DMS 273 (cell line): ENCODE data around the gene RABL2A.
"Not testable (repeated sequence)": the region's sequence is repeated elsewhere in the genome, so short reads cannot be mapped to it uniquely, and the experiment has no call there.

Experiments
- DNase-seq: peaks from one replicate; lab custom pipeline; 2025; ENCODE audit not compliant: unreplicated experiment; lab: John Stamatoyannopoulos, UW

RABL2A gene

DNA sequence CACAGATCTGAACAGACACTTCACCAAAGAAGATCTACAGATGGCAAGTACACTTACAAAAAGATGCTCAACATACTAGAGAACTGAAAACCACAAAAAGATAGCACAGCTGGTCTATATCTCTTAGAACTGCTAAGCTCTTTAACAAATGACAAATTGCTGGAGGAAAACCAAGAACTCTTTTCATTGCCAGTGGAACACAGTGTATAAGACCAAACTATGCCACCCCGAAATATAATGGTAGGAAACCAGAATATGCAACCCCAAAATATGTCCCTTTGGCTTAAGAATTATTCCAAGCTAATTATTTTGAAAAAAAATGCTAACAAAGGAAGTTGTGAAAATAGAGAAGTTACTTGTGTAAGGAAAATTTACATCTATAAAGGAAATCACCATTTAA is 21.0 kb upstream of the RABL2A start:
- DNase-seq: not testable (repeated sequence)

DNA sequence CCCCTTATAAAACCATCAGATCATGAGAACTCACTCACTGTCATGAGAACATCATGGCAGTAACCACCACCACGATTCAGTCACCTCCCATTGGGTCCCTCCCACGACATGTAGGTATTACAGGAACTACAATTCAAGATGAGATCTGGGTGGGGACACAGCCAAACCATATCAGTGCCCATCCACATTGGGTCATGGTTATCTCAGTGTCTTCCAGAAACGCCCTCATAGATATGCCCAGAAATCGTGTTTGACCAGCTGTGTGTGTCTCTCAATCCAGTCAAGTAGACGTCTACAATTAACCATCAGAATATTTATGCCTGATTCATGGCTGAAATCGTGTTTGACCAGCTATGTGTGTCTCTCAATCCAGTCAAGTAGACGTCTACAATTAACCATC is 17.2 kb upstream of the RABL2A start:
- DNase-seq: not testable (repeated sequence)

DNA sequence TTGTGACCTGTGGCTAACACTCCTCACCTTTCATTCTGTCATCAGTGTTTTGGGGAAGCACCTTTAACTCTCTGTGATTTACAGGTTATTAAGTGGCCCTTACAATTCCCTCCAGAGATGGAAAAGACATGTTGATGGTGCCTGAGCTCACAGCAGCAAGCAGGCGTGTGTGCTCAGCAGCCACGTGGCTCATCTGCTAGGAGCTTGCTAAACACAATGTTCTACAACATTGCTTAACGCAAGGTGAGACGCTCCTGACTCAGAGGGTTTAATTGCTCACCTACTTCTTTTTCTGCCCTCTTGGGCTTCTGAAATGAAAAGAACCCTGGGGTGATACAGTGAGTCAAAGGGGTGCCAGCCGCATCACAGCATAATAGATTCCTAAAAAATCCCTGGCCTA is 6.1 kb upstream of the RABL2A start:
- DNase-seq: not testable (repeated sequence)

DNA sequence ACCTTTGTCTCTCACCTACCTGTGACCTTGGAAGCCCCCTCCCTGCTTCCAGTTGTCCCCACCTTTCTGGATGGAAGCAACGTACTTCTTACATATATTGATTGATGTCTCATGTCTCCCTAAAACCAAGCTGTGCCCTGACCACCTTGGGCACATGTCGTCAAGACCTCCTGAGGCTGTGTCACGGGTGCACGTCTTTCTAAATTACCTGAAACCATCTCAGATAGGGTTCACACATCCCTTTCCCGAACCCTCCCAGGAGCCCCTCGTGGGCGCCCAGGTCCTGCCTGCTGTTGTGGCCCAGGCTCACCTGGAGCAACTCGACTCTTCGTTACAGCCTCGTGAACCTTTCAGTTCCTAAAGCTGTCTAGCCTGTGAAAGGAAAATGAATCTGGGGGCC is 1.2 kb upstream of the RABL2A start:
- not testable (repeated sequence) for DNase-seq

DNA sequence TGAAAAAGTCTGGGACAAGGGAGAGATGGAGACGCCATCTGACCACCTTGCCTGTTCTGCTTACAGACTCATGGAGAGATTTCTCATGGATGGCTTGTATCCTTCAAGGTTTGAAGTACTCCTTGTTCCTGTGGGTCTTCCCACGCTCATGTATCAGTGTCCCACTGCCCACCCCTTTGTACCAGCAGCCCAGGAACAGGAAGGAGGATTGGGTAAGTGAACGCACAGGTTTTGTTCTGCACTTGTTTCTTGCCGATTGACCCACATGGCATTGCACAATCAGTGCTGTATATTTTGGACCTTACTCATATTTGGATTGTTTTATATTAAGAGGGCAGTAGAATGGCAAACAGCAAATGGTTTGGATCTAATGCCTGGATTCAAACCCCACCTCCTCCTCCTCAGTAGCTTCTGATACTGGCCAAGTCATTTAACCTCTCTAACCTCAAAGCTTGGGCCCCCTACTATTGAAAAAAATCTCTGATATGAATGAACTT is 5.8 kb downstream of the RABL2A start:
- DNase-seq: not testable (repeated sequence)

DNA sequence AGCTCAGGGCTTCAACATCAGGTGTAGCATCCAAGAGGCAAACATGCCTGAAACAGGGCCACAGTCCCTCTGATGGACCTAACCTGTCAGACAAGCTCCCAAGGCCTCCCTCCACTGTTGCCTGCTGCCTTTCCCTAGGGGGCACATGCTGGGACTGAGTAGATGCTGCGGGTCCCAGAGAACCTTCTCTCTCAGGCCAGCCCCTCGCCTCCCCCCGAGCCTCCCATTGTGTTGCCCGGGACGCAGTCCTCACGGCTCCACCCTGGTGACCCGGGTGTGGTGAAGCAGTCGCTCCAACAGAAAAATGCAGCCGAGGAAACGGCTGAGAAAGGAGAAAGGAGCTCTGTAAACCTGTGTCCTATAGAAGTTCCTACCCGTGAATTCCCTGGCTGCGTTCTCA is 8.3 kb downstream of the RABL2A start:
- DNase-seq: not testable (repeated sequence)

DNA sequence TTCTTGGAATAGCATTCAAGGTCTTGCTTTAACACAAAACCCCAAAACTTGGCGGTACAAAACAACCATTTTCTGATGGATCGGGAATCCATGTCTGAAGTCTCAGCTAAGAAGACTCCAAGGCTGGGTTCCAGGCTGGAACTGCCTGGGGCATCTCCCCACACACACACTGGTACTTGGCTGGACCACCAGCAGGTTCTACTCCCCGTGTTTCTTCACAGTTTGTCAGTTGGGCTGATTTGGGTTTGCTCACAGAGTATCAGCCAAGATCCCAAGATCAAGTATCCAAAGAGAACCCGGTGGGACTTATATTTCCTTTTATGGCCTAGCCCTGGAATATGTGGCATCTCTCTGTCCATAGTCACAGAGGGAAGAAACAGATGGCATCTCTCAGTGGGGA is 9.2 kb downstream of the RABL2A start:
- not testable (repeated sequence) for DNase-seq

DNA sequence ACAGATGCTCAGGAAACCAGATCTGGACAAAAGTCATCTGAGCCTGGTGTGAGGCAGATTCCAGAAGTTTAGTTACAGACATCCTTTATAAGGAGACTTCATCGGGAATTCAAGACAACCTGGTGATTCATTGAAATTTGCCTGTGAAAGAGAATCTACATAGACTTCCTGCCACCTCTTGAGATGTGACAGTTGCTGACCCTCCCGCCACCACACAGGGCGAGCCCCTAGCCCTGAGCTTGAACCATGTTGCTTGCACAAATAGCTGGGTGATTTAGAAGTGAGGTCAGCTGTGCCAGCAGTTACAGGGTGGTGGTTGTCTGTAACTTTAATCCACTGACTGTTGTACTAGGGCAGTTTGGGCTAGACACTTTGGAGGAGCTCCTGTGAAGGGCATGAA is 11.0 kb downstream of the RABL2A start:
- not testable (repeated sequence) for DNase-seq

DNA sequence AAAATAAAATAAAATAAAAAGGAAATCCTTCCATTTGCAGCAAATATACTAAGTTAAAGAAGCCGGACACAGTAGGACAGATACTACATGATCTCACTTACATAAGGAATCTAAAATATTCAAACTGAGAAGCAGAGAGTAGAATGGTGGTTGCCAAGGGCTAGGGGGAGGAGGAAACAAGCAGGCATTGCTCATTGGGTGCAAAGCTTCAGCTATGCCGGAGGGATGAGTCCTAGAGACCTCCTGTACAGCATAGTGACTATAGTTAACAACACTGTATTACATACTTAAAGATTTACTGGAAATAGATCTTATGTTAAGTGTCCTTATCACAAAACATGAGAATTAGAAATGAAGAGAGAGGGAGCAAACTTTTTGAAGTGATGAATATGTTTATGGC is 19.2 kb downstream of the RABL2A start:
- not testable (repeated sequence) for DNase-seq

DNA sequence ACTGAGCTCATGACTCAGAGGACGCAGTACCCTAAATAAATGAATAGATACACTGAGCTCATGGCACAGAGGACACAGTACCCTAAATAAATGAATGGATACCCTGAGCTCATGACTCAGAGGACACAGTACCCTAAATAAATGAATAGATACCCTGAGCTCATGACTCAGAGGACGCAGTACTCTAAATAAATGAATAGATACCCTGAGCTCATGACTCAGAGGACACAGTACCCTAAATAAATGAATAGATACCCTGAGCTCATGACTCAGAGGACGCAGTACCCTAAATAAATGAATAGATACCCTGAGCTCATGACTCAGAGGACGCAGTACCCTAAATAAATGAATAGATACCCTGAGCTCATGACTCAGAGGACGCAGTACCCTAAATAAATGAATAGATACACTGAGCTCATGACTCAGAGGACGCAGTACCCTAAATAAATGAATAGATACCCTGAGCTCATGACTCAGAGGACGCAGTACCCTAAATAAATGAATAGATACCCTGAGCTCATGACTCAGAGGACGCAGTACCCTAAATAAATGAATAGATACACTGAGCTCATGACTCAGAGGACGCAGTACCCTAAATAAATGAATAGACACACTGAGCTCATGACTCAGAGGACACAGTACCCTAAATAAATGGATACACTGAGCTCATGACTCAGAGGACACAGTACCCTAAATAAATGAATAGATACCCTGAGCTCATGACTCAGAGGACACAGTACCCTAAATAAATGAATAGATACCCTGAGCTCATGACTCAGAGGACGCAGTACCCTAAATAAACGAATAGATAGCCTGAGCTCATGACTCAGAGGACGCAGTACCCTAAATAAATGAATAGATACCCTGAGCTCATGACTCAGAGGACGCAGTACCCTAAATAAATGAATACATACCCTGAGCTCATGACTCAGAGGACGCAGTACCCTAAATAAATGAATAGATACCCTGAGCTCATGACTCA is 24.1 kb downstream of the RABL2A start:
- DNase-seq: not testable (repeated sequence)

DNA sequence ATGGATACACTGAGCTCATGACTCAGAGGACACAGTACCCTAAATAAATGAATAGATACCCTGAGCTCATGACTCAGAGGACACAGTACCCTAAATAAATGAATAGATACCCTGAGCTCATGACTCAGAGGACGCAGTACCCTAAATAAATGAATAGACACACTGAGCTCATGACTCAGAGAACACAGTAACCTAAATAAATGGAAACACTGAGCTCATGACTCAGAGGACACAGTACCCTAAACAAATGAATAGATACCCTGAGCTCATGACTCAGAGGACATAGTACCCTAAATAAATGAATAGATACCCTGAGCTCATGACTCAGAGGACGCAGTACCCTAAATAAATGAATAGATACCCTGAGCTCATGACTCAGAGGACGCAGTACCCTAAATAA is 25.5 kb downstream of the RABL2A start:
- not testable (repeated sequence) for DNase-seq

DNA sequence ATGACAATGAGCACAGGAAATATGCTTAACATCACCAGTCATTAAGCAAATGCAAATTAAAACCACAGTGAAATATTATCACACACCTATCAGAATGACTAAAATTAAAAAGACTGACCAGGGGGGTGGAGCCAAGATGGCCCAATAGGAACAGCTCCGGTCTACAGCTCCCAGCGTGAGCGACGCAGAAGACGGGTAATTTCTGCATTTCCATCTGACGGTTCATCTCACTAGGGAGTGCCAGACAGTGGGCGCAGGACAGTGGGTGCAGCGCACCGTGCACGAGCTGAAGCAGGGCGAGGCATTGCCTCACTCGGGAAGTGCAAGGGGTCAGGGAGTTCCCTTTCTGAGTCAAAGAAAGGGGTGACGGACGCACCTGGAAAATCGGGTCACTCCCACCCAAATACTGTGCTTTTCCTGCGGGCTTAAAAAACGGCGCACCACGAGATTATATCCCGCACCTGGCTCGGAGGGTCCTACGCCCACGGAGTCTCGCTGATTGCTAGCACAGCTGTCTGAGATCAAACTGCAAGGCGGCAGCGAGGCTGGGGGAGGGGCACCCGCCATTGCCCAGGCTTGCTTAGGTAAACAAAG is 29.1 kb downstream of the RABL2A start:
- DNase-seq: not testable (repeated sequence)

DNA sequence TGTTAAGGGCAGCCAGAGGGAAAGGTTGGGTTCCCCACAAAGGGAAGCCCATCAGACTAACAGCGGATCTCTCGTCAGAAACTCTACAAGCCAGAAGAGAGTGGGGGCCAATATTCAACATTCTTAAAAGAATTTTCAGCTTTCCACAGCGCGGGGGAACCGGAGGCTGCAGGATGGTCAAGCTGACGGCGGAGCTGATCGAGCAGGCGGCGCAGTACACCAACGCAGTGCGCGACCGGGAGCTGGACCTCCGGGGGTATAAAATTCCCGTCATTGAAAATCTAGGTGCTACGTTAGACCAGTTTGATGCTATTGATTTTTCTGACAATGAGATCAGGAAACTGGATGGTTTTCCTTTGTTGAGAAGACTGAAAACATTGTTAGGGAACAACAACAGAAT is 30.7 kb downstream of the RABL2A start:
- not testable (repeated sequence) for DNase-seq

DNA sequence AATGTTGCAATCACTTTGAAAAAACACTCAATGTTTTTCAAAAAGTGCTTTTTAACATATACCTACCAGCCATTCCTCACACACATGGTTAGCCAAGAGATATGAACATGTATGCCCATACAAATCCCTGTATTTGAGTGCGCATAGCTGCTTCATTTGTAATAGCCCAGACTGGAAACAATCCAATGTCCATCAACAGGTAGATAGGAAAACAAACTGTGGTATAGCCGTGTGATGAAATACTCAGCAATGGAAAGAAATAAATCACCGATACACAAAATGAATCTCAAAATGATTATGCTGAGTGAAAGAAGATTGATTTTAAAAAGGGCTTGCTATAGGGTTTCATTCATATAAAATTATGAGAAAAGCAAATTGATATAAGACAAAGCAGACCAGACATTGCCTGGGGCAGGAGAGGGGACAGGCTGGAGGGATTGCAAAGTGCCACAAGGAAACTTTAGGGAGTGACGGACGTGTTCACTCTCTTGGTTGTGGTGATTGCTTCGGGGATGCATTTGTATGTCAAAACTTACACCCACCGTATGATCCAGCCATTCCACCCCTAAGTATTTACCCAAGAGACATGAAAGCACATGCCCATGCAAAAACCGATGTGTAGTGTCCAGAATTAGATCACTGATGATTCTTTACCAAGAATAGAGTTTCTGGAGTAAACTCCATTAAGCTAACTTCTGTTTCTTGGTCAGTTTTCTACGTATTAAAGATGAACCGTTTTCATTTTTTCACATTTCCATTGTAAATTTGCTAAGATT is 36.4 kb downstream of the RABL2A start:
- not testable (repeated sequence) for DNase-seq

DNA sequence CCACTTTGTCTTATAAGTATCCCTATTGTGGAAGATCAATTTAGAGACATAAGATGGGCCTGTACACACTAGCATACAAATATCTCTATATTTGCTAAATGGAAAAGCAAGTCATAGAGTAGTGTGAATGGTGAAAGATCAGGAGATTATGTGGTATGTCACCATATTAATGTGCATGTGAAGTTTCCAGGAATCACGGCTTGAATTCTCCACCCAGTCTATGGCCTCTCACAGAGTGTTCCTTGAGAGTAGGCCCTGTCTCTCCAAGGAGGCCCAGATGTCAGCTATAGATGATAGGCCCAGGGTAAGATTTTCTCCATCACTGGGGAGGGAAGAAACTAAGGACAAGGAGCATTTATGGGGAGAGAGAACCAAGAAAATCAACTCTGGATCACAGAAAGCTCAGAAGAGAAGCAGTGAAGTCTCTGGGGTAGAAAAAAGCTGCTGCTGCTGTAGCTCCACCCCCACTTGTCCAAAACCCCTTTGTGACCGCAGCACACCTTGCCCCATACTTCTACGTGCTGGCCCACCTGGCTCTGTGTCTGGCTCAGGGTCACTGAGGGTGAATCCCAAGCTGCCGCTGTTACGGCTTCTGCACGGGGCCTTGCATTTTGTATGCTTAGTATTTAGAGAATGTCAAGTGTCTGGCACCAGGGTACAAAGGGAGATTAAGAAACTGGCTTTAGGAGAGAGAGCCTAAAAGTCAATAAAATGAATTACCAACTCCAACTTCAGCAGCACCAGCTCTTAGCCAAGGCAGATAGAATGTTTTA is 37.9 kb downstream of the RABL2A start:
- not testable (repeated sequence) for DNase-seq

DNA sequence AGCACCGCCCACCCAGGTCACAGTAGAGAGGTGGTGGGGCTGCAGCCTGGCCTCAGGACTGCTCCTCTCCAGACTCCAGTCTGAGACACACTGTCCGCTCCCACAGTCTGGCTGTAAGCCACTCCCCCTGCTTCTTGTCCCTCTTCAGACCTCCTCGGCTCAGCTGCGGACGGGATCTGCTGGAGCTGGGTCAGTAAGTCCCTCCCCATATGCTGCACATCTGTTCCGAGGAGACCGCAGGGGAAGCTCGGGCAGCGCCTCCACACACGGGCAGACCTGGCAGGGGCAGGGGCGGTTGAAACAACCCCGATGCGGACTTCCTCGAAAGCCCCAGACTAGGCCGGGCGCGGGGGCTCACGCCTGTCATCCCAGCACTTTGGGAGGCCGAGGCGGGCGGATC is 41.9 kb downstream of the RABL2A start:
- DNase-seq: peak; percentile 48

DNA sequence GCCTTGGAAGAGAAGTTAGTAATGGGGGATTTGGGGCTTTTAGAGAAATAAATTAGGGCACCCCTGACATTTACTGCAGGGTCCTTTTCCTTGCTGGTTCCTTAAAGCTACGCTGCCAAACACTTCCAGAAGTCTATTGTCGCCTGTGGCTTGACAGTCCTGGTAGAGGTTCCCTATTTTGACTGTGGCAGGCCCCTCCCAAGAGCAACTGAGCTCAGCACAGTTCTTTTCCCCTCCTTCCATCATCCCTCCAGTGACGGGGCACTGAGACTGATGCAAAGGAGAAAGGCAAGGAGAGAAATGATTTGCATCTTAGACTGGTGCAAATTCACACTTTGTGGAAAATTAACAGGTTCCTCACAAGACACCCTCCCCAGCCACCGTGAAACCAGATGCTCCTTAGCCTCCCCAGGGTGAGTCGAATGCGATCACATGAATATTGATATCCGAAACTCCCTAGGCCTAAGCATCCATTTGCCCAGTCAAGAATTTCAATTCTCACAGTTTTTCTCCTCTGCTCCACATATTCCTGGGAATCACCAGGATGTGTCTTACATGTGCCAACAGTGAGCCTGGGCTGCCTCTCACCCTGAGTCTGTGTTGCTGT is 45.4 kb downstream of the RABL2A start:
- peak; percentile 23 for DNase-seq

DNA sequence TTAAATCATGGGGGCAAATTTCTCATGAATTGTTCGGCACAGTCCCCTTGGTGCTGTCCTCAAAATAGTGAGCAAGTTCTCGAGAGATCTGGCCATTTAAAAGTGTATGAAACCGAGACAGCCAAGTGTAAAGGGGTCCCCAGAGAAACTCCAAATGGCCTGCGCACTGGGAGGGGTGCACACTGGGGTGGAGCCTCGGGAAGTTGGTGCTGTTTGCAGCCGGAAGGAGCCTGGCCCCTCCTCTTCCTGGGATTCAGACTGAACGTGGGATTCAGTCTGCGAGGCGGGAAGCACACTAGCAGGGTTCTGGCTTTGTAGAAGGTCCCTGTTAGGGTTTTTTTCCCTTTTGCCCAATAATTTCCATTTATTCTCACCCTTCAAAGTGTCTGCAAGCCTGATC is 48.8 kb downstream of the RABL2A start:
- no peak for DNase-seq

DNA sequence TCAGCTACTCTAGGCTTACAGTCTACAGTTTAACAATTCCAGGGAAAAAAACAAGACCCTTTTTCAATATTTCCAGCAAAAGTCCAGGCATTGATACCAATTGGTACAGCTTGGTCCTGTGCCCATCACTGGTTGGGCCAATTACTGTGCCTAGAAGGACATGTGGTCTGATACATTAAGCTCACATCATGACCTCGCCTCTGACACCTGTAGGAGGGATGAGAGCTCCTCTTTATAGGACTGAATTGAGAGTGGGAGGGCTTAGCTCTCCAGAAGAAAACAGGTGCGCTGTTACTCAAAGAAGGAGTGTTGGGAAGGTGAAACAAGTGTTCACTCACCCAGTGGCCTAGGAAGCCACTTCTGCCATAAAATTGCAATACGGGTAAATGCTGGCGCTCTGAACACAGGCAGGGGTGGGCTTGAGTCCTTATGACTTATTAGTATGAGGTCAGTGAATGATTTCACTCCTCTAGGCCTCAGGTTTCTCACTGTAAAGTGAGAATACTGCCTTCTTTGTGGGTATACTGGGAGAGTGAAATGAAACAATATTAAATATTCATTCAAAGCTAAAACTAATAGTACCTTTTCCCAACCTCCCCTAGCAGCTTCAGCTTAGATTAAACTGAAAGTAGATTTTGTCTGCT is 49.7 kb downstream of the RABL2A start:
- no peak for DNase-seq

DNA sequence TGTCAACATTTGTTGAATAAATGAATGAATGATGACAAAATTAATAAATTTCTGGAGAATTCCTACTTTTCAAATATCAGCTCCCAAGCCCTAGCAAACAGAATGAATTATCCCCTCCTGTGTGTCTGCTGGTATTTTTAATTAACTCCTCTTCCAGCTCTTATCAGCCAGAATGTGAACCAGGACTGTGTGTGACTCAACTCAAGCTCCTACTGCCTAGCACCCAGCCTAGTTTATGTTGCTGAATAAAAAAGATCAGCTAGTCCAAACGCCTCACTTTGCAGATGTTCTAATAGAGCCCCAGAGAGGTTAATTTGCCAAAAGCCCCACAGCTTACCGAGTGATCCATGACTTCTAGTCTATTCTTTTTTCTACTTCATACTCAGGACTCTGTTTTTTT is 50.3 kb downstream of the RABL2A start:
- no peak for DNase-seq
